HG02943 (cell line): ENCODE measurements around the gene TBX1.

Experiments
- ATAC-seq: cut with Tn5 transposase; IDR thresholded peaks from one replicate; pipeline ENCODE4 v1.9.1; 2021; ENCODE audit warnings: mild to moderate bottlenecking, low read depth, moderate library complexity; ENCODE audit not compliant: unreplicated experiment

TBX1 gene

GRCh38 chr22:19809741-19810140 is 49.2 kb downstream of the TBX1 start:
- ATAC-seq = no peak

GRCh38 chr22:19810381-19811201 is 50.0 kb downstream of the TBX1 start:
- no peak for ATAC-seq

GRCh38 chr22:19811211-19811621 is 50.6 kb downstream of the TBX1 start:
- no peak for ATAC-seq

DNA sequence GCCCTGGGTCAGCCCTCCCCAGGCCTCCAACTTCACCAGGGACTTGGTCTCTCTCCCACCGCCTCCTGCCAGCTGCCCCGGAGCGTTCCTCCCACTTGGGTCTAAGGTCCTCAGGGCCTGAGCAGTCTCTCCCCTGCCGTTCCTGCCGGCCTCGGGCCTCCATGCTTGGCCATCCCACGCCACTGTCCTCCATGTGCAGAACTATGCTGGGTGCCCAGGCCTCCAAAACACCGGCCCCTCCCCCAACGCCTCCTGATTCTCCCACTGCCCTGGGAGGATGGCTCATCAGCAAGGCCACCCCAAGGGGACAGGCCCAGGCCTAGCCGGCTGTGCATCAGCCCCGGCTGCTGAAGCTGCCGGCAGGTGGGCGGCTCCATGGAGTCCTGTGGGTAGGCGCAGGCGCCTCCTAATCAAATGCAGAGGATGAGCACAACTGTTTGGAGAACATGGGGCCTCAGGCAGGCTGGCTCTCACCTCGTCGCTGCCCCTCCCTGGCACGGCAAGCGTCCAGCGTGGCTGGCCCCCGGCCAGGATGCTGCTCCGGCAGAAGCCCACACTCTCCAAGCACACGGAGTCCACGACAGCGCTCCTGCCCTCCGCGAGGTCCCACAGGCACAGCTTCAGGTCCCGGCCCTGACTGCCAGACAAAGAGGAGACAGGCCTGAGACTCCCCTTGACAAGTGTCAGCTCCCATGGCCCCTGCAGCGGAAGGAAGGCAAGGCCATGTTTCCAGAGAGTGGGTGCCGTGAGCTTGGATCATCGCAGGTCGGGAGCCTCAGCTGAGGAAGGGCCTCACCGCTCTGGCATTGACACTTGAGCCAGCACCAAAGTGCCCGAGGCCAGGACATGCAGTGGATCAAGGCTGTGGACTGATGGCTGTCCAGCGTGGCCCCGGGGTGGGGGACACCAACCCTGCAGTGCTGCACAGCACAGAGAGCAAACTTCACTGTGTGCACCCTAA is 51.5 kb downstream of the TBX1 start:
- ATAC-seq = no peak

GRCh38 chr22:19812910-19813309 is 52.3 kb downstream of the TBX1 start:
- no peak for ATAC-seq

DNA sequence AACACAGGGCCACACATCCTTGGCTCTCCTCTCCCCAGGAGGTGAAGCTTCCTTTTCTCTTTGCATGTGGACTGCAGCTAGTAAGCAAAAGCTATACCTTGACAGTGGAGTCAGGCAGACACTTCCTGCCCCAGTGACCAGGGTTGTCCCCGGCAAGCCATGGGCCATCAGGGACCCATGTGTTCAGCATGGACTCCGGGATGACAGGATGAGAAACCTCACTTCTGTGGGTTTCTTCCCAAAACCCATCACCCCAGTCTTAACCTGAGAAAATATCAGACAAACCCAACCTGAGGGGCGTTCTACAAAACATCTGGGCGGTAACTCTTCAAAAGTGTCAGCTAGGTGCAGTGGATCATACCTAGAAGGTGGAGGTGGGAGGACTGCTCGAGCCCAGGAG is 53.9 kb downstream of the TBX1 start:
- no peak for ATAC-seq

DNA sequence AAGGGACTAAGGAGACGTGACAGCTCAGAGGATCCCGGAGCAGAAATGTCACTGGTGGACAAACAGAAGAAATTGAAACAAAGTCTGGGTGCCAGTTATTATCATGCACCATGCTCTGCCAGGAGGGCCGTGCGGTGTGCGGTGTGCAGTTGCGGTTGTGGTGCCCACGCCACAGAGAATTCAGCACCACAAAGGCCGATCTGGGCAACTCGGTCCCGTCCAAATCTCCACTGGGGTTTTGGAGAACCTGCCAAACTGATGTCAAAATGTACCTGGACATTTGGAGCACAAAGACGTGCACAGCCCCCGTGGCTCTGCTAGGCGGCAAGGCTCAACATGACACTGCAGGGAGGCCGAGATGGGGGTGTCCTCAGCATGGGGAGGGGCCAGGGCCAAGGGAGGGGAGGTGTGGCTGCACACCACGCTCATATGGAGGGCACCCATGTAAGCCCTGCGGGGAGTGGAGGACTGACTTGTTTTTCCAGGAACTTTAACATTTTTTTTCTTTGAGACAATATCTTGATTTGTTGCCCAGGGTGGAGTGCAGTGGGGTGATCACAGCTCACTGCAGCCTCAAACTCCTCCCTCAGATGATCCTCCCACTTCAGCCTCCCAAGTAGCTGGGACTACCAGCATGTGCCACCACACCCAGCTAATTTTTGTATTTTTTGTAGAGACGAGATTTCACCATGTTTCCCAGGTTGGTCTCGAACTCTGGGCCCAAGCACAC is 54.7 kb downstream of the TBX1 start:
- ATAC-seq = no peak

DNA sequence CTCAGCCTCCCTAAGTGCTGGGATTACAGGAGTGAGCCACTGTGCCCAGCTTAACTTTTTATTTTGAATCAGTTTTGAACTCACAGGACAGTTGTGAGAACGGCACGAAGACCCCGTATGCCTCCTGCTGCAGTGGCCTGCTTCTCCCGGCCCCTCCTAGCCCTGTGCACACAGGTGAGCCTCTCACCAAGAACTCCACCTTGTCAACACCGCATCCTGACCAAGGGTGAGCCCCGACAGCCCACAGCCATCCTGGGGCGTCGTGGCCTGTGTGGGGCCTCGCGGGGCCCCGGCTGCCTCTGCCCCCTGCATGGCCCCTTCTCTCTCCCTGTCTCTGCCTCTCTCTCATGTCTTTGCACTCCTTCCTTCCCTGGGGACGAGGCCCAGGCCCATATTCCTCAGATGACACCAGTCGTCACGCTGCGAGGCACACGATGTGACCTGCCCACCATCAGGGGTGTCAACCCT is 55.3 kb downstream of the TBX1 start:
- ATAC-seq = no peak

DNA sequence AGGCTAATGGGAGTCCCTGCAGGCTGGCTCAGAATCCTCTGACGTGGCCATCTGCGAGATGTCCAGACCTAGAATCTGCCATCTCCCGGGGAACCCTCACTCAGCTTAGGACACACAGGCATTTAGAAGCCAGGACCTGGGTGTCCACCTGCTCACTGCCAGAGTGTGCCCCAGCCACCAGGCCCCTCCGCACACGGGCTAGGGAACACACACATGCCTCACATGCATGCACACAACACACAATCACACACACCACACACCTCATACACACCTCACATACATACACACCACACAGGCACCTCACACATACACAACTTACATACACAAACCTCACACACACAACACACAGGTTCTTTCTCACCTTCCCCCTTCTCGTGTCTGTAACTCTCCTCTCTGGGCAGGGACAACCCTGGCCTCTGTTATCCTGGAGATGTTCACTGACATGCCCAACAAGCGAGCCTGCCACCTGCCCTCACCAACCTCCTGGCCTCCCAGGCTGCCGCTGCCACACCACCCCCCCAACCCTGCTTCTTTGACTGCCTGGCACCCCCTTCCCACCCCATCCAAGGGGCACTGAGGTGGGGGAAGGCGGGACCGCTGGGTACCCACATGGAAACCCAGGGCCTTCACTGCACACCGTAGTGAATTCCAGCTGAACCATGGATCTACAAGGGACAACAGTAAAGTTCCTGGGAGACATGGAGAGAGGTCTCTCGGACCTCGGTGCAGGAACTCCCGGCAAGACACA is 56.0 kb downstream of the TBX1 start:
- no peak for ATAC-seq
